Thyroid gland (tissue), 4 donors: ENCODE results near the gene CES5A.

ENCODE experiments used
- POLR2A ChIP-seq, 2 donors: fragments of 450-650 bp; IDR thresholded peaks; one replicate each; pipeline ENCODE4 v1.6.1; 2017; ENCODE audit warnings: antibody characterized with exemption in 2 of 2, mild to moderate bottlenecking in 2 of 2, moderate library complexity in 1 of 2
- TF ChIP-seq, protein P1 (sequence below), 6 experiments: fragments of 200-600 bp in 3 of 6; fragments of 450-650 bp in 3 of 6; sonication (generic) in 3 of 6; IDR thresholded peaks; one replicate each; pipeline ENCODE4 v1.5.1; 2016 to 2019; ENCODE audit warnings: antibody characterized with exemption in 6 of 6, mild to moderate bottlenecking in 2 of 6, inconsistent platforms in 1 of 6, moderate library complexity in 1 of 6

DNA sequence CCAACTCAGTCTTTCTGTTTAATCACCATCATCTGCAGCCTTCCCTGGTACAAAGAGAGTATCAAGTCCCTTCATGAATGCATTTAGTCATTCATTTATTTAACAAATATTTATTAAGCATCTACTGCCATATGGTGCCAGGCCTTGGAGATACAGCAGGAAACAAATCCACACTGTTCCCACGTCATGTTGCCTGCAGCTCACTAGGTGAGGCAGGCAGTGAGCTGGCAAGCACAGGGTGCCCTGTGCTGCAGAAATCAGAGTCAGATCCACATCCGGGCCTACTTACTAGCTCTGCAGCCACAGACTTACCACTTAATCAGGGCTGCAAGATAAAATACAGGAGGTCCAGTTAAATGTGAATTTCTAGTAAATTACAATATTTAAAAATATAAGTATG, 38.5 kb upstream of the CES5A start:
- TF ChIP-seq, protein P1, sequence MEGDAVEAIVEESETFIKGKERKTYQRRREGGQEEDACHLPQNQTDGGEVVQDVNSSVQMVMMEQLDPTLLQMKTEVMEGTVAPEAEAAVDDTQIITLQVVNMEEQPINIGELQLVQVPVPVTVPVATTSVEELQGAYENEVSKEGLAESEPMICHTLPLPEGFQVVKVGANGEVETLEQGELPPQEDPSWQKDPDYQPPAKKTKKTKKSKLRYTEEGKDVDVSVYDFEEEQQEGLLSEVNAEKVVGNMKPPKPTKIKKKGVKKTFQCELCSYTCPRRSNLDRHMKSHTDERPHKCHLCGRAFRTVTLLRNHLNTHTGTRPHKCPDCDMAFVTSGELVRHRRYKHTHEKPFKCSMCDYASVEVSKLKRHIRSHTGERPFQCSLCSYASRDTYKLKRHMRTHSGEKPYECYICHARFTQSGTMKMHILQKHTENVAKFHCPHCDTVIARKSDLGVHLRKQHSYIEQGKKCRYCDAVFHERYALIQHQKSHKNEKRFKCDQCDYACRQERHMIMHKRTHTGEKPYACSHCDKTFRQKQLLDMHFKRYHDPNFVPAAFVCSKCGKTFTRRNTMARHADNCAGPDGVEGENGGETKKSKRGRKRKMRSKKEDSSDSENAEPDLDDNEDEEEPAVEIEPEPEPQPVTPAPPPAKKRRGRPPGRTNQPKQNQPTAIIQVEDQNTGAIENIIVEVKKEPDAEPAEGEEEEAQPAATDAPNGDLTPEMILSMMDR (IDR thresholded peaks at IDR 0.05) = no peak
- no peak for TF ChIP-seq POLR2A (IDR thresholded peaks at IDR 0.05)
